Activated T-cell treated with anti-CD3 and anti-CD28 coated beads, Interleukin-2, amount 50 U/mL, for 24 hours (primary cell): ENCODE results near the gene ZNF467.

ENCODE experiments used
- DNase-seq: peaks from one replicate; pipeline ENCODE4 v3.0.0-alpha.2; 2020
- H3K27ac Mint-ChIP-seq: 2 replicates; pipeline ENCODE4 v1.8.0; 2020; ENCODE audit warnings: mild to moderate bottlenecking, mixed read lengths
- H3K27me3 Mint-ChIP-seq: 2 replicates; pipeline ENCODE4 v1.8.0; 2020; ENCODE audit warnings: mixed read lengths
- H3K36me3 Mint-ChIP-seq: 2 replicates; pipeline ENCODE4 v1.8.0; 2020; ENCODE audit warnings: low read depth, mixed read lengths
- H3K4me1 Mint-ChIP-seq: 2 replicates; pipeline ENCODE4 v1.8.0; 2020; ENCODE audit warnings: low read depth, mixed read lengths
- H3K4me3 Mint-ChIP-seq: 2 replicates; pipeline ENCODE4 v1.8.0; 2020; ENCODE audit warnings: mild to moderate bottlenecking, moderate library complexity, mixed read lengths
- H3K9me3 Mint-ChIP-seq: 2 replicates; pipeline ENCODE4 v1.8.0; 2020; ENCODE audit warnings: mixed read lengths

ZNF467 gene, protein sequence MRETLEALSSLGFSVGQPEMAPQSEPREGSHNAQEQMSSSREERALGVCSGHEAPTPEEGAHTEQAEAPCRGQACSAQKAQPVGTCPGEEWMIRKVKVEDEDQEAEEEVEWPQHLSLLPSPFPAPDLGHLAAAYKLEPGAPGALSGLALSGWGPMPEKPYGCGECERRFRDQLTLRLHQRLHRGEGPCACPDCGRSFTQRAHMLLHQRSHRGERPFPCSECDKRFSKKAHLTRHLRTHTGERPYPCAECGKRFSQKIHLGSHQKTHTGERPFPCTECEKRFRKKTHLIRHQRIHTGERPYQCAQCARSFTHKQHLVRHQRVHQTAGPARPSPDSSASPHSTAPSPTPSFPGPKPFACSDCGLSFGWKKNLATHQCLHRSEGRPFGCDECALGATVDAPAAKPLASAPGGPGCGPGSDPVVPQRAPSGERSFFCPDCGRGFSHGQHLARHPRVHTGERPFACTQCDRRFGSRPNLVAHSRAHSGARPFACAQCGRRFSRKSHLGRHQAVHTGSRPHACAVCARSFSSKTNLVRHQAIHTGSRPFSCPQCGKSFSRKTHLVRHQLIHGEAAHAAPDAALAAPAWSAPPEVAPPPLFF

DNA sequence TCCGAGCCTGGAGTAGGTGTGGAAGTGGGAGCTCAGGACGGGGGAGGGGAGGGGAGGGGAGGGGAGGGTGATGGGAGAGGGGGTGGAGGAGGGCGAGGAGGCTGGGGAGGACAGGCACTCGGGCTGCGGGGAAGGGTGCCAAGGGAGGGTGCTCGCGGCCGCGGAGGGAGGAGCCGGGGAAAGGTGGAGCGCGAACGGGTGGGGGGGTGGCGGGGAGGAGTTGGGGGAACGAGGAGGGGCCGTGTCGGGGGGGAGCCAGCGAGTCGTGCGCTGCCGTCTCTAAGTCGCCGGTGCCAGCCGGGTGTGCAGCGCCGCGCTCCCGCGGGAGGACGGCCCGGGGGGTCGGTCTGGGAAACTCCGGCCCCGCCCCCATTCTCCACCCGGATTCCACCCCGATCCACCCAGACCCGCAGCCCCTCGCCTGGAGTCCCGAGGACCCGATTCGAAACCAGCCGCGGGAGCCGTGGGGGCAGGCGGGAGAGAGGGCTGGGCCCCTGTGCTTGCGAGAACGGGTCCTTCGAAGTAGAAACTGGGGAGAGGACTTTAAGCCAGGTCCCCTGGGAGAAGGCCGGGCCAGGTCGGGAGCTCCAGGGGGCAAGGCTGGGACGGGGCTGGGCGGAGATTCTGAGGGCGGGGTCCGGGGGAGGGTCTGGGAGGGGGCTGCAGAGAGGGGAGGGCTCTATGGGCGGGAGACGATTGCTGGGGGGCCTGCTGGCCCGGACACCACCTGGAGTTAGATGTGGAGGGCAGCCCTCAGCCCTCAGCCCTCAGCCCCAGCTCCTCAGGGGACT is at the start of gene ZNF467:
Gene ZNF467 (minus strand): TSS at position 143 of the 791 bp plus-strand sequence. CDS start 2,556 bp downstream, outside the sequence.
- H3K27me3 Mint-ChIP-seq: peaks cover 11% of the 10 kb centered on the region
- H3K9me3 Mint-ChIP-seq: no peaks in the 10 kb centered on the region
- H3K4me3 Mint-ChIP-seq: peak within 1 kb of the TSS; percentile 66
- DNase-seq: peak; percentile 46
- no peak within 1 kb of the TSS for H3K27ac Mint-ChIP-seq
- no peaks in the 10 kb centered on the region for H3K36me3 Mint-ChIP-seq
- peaks cover 5% of the 10 kb centered on the region for H3K4me1 Mint-ChIP-seq

DNA sequence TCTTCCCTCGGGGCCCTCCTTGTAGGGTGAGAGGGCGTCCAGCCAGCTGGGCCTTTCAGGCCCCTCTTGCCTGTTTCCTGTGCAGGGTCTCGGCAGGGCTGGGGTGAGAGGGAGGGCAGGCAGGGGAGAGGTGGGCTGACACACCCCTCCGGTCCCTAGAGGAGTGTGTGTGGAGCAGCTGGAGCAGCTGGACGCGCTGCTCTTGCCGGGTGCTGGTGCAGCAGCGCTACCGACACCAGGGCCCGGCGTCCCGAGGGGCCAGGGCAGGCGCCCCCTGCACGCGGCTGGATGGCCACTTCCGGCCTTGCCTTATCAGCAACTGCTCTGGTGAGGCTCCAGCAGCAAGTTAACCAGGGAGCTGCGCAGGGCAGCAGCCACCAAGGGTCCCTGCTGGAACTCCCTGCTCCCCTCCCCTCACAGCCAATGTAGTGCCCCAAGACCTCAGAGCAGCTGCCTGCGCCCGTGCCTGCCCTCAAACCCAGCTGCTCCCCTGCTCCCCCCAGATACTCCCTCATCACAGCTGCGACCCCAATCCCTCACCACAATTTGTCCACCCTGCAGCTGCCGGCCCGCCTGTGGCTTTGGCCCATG is 49.1 kb upstream of the ZNF467 start:
- Mint-ChIP-seq H3K4me3 (no peak overlapping the region), H3K4me1 (no peaks in the 10 kb centered on the region), H3K9me3 (no peaks in the 10 kb centered on the region), H3K27ac (no peak overlapping the region), H3K27me3 (no peaks in the 10 kb centered on the region), H3K36me3 (no peaks in the 10 kb centered on the region)
- no peak for DNase-seq

- H3K9me3 Mint-ChIP-seq: no peaks in the 10 kb centered on the region
- no peaks in the 10 kb centered on the region for H3K4me1 Mint-ChIP-seq
- H3K36me3 Mint-ChIP-seq: no peaks in the 10 kb centered on the region
- no peaks in the 10 kb centered on the region for H3K27me3 Mint-ChIP-seq
- no peak overlapping the region for H3K27ac Mint-ChIP-seq
- H3K4me3 Mint-ChIP-seq: no peak overlapping the region
- no peak for DNase-seq
Measured at GRCh38 chr7:149821191-149822148, 48.1 kb upstream of the ZNF467 start.

GRCh38 chr7:149820622-149821190 is 47.3 kb upstream of the ZNF467 start:
- Mint-ChIP-seq H3K4me3 (no peak overlapping the region), H3K4me1 (no peaks in the 10 kb centered on the region), H3K27ac (no peak overlapping the region), H3K27me3 (no peaks in the 10 kb centered on the region), H3K36me3 (no peaks in the 10 kb centered on the region), H3K9me3 (no peaks in the 10 kb centered on the region)
- DNase-seq: no peak

- H3K4me3 Mint-ChIP-seq: no peak overlapping the region
- no peak for DNase-seq
- H3K27ac Mint-ChIP-seq: no peak overlapping the region
- no peaks in the 10 kb centered on the region for H3K9me3 Mint-ChIP-seq
- no peaks in the 10 kb centered on the region for H3K27me3 Mint-ChIP-seq
- no peaks in the 10 kb centered on the region for H3K36me3 Mint-ChIP-seq
- H3K4me1 Mint-ChIP-seq: no peaks in the 10 kb centered on the region
Measured at GRCh38 chr7:149819961-149820340, 46.6 kb upstream of the ZNF467 start.

DNA sequence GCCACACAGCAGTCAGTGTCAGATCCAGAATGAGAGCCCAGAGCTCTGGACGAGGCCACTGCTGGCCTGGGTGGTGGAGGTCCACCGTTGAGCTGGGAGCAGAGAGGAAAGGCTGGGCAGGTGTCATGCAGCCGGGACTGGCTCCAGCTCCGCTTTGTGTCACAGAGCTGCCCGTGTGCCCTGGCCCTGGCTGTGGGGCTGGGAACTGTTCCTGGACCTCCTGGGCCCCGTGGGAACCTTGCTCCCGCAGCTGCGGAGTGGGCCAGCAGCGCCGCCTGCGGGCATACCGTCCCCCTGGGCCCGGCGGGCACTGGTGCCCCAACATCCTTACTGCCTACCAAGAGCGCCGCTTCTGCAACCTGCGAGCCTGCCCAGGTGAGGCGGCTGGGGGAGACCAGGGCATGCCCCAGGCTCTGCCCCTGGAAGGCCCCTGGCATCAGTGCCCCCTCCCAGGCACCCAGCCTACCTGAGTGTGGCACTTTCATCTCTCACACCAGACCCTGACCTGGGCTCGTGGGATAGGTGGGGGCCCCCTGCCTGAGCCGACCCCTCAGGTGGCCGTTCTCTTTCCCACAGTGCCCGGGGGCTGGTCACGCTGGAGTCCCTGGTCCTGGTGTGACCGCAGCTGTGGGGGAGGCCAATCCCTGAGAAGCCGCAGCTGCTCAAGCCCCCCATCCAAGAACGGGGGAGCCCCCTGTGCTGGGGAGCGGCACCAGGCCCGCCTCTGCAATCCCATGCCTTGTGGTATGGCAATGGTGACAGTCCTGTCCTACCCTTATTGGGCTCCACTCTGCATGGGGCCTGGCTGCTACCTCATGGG is 46.0 kb upstream of the ZNF467 start:
- Mint-ChIP-seq H3K27ac (no peak overlapping the region), H3K9me3 (no peaks in the 10 kb centered on the region), H3K27me3 (no peaks in the 10 kb centered on the region), H3K4me1 (no peaks in the 10 kb centered on the region), H3K4me3 (no peak overlapping the region), H3K36me3 (no peaks in the 10 kb centered on the region)
- DNase-seq: no peak

GRCh38 chr7:149818536-149818840 is 45.1 kb upstream of the ZNF467 start:
- Mint-ChIP-seq H3K36me3 (no peaks in the 10 kb centered on the region), H3K27me3 (no peaks in the 10 kb centered on the region), H3K9me3 (no peaks in the 10 kb centered on the region), H3K4me3 (no peak overlapping the region), H3K27ac (no peak overlapping the region), H3K4me1 (no peaks in the 10 kb centered on the region)
- no peak for DNase-seq

- no peaks in the 10 kb centered on the region for H3K36me3 Mint-ChIP-seq
- H3K27ac Mint-ChIP-seq: no peak overlapping the region
- DNase-seq: no peak
- no peaks in the 10 kb centered on the region for H3K9me3 Mint-ChIP-seq
- no peaks in the 10 kb centered on the region for H3K27me3 Mint-ChIP-seq
- no peaks in the 10 kb centered on the region for H3K4me1 Mint-ChIP-seq
- H3K4me3 Mint-ChIP-seq: no peak overlapping the region
Measured at GRCh38 chr7:149817836-149818535, 44.6 kb upstream of the ZNF467 start.

DNA sequence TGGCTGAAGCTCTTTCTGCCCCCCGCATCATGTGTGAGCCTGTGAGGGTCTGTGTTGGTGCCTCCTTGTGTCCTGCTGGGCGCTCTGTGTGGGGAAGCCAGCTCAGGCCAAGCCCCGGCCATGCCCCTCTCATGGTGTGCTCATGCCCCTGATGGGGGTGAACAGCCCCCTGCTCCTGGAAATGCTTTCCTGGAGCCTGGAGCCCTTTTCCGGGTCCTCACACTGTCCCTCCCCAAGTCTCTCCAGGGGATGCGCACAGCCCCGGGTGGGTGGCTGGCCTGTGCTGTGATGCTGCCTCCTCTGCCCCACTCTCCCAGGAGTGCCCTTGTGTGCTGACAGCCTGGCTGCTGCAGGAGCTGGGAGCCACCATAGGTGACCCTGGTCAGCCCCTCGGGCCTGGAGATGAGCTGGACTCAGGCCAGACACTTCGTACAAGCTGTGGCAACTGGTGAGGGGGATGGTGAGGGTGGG is 43.9 kb upstream of the ZNF467 start:
- Mint-ChIP-seq H3K27me3 (no peaks in the 10 kb centered on the region), H3K27ac (no peak overlapping the region), H3K36me3 (no peaks in the 10 kb centered on the region)

GRCh38 chr7:149816794-149817193 is 43.4 kb upstream of the ZNF467 start:
- H3K9me3 Mint-ChIP-seq: no peaks in the 10 kb centered on the region
- no peak for DNase-seq
- H3K4me1 Mint-ChIP-seq: no peaks in the 10 kb centered on the region
- no peaks in the 10 kb centered on the region for H3K27me3 Mint-ChIP-seq
- no peak overlapping the region for H3K27ac Mint-ChIP-seq
- H3K4me3 Mint-ChIP-seq: no peak overlapping the region
- H3K36me3 Mint-ChIP-seq: no peaks in the 10 kb centered on the region

More for the DNA sequence above, 43.9 kb upstream of the ZNF467 start:
- Mint-ChIP-seq H3K9me3 (no peaks in the 10 kb centered on the region), H3K4me3 (no peak overlapping the region), H3K4me1 (no peaks in the 10 kb centered on the region)
- no peak for DNase-seq

DNA sequence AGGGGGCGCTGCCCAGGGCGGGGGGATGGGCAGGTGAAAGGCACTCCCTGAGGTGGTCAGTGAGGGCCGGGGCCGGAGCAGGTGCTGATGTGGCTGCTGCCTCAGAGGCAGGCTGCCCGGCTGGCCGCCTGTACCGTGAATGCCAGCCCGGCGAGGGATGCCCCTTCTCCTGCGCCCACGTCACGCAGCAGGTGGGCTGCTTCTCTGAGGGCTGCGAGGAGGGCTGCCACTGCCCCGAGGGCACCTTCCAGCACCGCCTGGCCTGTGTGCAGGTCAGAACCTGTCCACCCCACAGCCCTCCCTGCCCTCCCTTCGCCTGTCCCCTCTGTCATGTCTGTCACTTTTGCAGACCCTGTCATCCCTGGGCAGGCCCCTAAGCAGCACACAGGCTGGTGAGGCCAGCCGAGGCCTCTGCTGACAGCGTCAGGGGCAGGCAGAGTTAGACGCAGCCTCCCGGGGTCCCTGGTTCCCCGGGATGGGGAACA is 42.9 kb upstream of the ZNF467 start:
- Mint-ChIP-seq H3K9me3 (no peaks in the 10 kb centered on the region), H3K36me3 (no peaks in the 10 kb centered on the region), H3K27me3 (no peaks in the 10 kb centered on the region), H3K4me1 (no peaks in the 10 kb centered on the region), H3K27ac (no peak overlapping the region), H3K4me3 (no peak overlapping the region)
- DNase-seq: no peak

GRCh38 chr7:149815661-149816266 is 42.4 kb upstream of the ZNF467 start:
- Mint-ChIP-seq H3K27me3 (no peaks in the 10 kb centered on the region), H3K4me1 (no peaks in the 10 kb centered on the region), H3K36me3 (no peaks in the 10 kb centered on the region), H3K27ac (no peak overlapping the region), H3K9me3 (no peaks in the 10 kb centered on the region), H3K4me3 (no peak overlapping the region)
- no peak for DNase-seq
